Skeletal muscle satellite cell (primary cell): ENCODE data around the gene ERBB4.
"Not testable (repeated sequence)": the region's sequence is repeated elsewhere in the genome, so short reads cannot be mapped to it uniquely, and the experiment has no call there.

Experiments
- H3K27me3 ChIP-seq: 2 replicates; pipeline ENCODE4 v1.7.0; 2013; ENCODE audit warnings: low read length; ENCODE audit not compliant: control insufficient read depth, insufficient read depth
- H3K36me3 ChIP-seq: 2 replicates; pipeline ENCODE4 v1.7.0; 2013; ENCODE audit warnings: mild to moderate bottlenecking, control low read depth, low read length; ENCODE audit not compliant: insufficient read depth
- H3K4me1 ChIP-seq: 2 replicates; pipeline ENCODE4 v1.7.0; 2013; ENCODE audit warnings: low read length; ENCODE audit not compliant: control insufficient read depth, insufficient read depth
- H3K4me2 ChIP-seq: 2 replicates; pipeline ENCODE4 v1.7.0; 2013; ENCODE audit warnings: mild to moderate bottlenecking, low read length
- H3K4me3 ChIP-seq: 2 replicates; pipeline ENCODE4 v1.7.0; 2013; ENCODE audit warnings: low read length
- H3K9ac ChIP-seq: 2 replicates; pipeline ENCODE4 v1.7.0; 2013; ENCODE audit warnings: mild to moderate bottlenecking, low read depth, low read length, moderate library complexity
- H3K9me3 ChIP-seq: replicated peaks from 2 replicates; pipeline ENCODE4 v1.7.0; 2013; ENCODE audit warnings: mild to moderate bottlenecking, control low read depth, low read length

The ERBB4 gene

GRCh38 chr2:211611061-211611518, 927.5 kb downstream of the ERBB4 start:
- Histone ChIP-seq H3K4me3 (no peak overlapping the region), H3K4me2 (no peak overlapping the region), H3K9ac (no peak overlapping the region), H3K9me3 (no peaks in the 10 kb centered on the region), H3K27me3 (no peaks in the 10 kb centered on the region), H3K36me3 (no peaks in the 10 kb centered on the region), H3K4me1 (no peaks in the 10 kb centered on the region)

- Histone ChIP-seq H3K9me3 (no peaks in the 10 kb centered on the region), H3K4me2 (no peak overlapping the region), H3K36me3 (no peaks in the 10 kb centered on the region), H3K4me3 (no peak overlapping the region), H3K27me3 (no peaks in the 10 kb centered on the region), H3K4me1 (no peaks in the 10 kb centered on the region), H3K9ac (no peak overlapping the region)
Observed at GRCh38 chr2:211609127-211609526, 929.5 kb downstream of the ERBB4 start.

DNA sequence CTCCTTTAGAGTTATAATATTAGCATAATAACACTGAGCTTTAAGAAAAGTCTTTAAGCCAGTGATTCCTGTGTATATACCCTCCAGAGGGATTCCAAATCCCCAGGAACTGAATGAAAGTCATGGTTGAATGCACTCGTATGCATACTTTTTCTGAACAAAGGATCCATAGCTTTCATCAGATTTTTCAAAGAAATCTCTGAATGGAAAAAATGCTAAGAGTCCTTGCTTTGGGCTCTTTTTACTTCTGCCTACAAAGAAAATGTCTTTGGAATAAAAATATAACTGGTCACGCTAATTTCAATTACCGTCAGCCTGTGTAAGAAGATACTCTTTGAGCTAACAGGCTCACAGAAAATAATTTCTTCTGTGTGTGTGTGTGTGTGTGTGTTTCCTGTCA, 939.5 kb downstream of the ERBB4 start:
- Histone ChIP-seq H3K9ac (no peak overlapping the region), H3K27me3 (no peaks in the 10 kb centered on the region), H3K4me1 (no peaks in the 10 kb centered on the region), H3K4me3 (no peak overlapping the region), H3K4me2 (no peak overlapping the region), H3K9me3 (no peaks in the 10 kb centered on the region), H3K36me3 (no peaks in the 10 kb centered on the region)

GRCh38 chr2:211598238-211598637, 940.4 kb downstream of the ERBB4 start:
- Histone ChIP-seq H3K4me3 (no peak overlapping the region), H3K27me3 (no peaks in the 10 kb centered on the region), H3K4me2 (no peak overlapping the region), H3K9ac (no peak overlapping the region), H3K36me3 (no peaks in the 10 kb centered on the region), H3K9me3 (no peaks in the 10 kb centered on the region), H3K4me1 (no peaks in the 10 kb centered on the region)

- not testable (repeated sequence) for H3K9me3 ChIP-seq, H3K4me3 ChIP-seq, H3K4me1 ChIP-seq, H3K36me3 ChIP-seq, H3K4me2 ChIP-seq, H3K27me3 ChIP-seq, H3K9ac ChIP-seq
Observed at GRCh38 chr2:211592006-211592405, 946.6 kb downstream of the ERBB4 start.

- Histone ChIP-seq H3K4me2 (no peak overlapping the region), H3K27me3 (peaks cover 2% of the 10 kb centered on the region), H3K36me3 (no peaks in the 10 kb centered on the region), H3K9ac (no peak overlapping the region), H3K4me1 (no peaks in the 10 kb centered on the region), H3K9me3 (no peaks in the 10 kb centered on the region), H3K4me3 (no peak overlapping the region)
Observed at GRCh38 chr2:211591426-211591825, 947.2 kb downstream of the ERBB4 start.

DNA sequence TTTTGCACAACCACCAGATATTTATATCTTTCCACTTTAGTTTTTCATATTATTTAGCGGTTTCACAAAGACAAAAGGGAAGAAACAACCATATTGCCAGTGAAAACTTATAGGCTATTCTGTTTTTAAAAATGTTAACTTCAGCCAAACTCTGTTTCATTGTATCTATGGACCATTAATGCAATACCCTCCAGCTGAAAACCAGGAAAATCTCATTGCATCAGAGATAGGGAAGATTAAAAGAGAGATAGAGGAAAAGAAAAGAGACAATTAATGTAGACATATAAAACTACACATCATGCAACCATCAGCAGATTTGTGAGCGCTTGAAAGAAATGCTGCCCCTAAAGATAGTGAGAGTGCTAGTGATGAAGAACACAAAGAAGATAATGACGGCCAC, 970.2 kb downstream of the ERBB4 start:
- Histone ChIP-seq H3K9ac (no peak overlapping the region), H3K9me3 (no peaks in the 10 kb centered on the region), H3K4me1 (no peaks in the 10 kb centered on the region), H3K27me3 (no peaks in the 10 kb centered on the region), H3K4me3 (no peak overlapping the region), H3K4me2 (no peak overlapping the region), H3K36me3 (no peaks in the 10 kb centered on the region)

DNA sequence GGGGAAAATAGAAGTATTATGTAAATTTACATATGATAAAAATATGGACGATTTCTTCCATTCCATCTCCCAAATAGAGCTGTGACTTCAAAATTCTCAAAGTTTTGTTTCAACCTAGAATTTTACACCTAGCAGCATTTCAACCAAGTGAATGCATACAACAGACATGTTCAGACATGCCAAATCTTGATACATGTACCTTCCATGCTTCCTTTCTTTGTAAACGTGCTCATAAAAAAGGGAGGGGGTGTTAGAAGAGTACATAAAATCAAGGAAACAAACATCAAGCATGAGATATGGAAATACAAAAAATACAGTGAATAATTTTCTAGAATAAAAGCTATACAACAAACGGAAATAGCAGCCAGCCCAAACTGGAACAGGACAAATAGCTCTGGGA, 974.2 kb downstream of the ERBB4 start:
- Histone ChIP-seq H3K36me3 (no peaks in the 10 kb centered on the region), H3K27me3 (no peaks in the 10 kb centered on the region), H3K9me3 (no peaks in the 10 kb centered on the region), H3K9ac (no peak overlapping the region), H3K4me3 (no peak overlapping the region), H3K4me1 (no peaks in the 10 kb centered on the region), H3K4me2 (no peak overlapping the region)

- Histone ChIP-seq H3K36me3 (no peaks in the 10 kb centered on the region), H3K4me2 (no peak overlapping the region), H3K9me3 (no peaks in the 10 kb centered on the region), H3K4me3 (no peak overlapping the region), H3K27me3 (no peaks in the 10 kb centered on the region), H3K4me1 (no peaks in the 10 kb centered on the region), H3K9ac (no peak overlapping the region)
Observed at GRCh38 chr2:211545582-211545981, 993.0 kb downstream of the ERBB4 start.

DNA sequence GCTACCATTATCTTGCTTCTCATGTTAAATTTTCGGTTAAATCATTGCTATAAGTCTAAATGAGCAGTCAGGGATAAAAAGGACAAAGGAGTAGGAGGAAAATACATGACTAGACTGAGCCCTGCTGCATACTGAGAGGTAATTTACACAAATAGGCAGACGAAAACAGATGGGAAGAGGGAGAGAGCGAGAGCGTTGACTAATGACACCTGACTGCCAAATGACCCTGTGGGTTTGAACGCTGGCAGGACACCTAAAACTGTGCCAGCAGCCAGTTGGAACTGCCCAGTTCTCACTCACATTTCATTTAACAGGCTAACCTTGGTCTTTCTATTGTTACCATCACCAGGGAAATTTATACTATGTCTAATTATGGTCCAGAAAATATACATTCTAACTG, 1004.0 kb downstream of the ERBB4 start:
- no peaks in the 10 kb centered on the region for H3K9me3 ChIP-seq
- H3K4me1 ChIP-seq: no peaks in the 10 kb centered on the region
- no peaks in the 10 kb centered on the region for H3K36me3 ChIP-seq
- H3K4me3 ChIP-seq: no peak overlapping the region
- no peak overlapping the region for H3K4me2 ChIP-seq
- no peak overlapping the region for H3K9ac ChIP-seq
- H3K27me3 ChIP-seq: no peaks in the 10 kb centered on the region

GRCh38 chr2:211524248-211524647, 1014.4 kb downstream of the ERBB4 start:
- not testable (repeated sequence) for H3K27me3 ChIP-seq, H3K4me2 ChIP-seq, H3K9me3 ChIP-seq, H3K4me1 ChIP-seq, H3K4me3 ChIP-seq, H3K36me3 ChIP-seq, H3K9ac ChIP-seq

GRCh38 chr2:211516537-211516936, 1022.1 kb downstream of the ERBB4 start:
- H3K4me2 ChIP-seq: no peak overlapping the region
- H3K9me3 ChIP-seq: no peaks in the 10 kb centered on the region
- H3K36me3 ChIP-seq: no peaks in the 10 kb centered on the region
- H3K4me3 ChIP-seq: no peak overlapping the region
- no peaks in the 10 kb centered on the region for H3K27me3 ChIP-seq
- no peak overlapping the region for H3K9ac ChIP-seq
- H3K4me1 ChIP-seq: no peaks in the 10 kb centered on the region
